ENCODE measurements around the gene GOSR2.
"Not testable (repeated sequence)": the region's sequence is repeated elsewhere in the genome, so short reads cannot be mapped to it uniquely, and the experiment has no call there.

Gene GOSR2

DNA sequence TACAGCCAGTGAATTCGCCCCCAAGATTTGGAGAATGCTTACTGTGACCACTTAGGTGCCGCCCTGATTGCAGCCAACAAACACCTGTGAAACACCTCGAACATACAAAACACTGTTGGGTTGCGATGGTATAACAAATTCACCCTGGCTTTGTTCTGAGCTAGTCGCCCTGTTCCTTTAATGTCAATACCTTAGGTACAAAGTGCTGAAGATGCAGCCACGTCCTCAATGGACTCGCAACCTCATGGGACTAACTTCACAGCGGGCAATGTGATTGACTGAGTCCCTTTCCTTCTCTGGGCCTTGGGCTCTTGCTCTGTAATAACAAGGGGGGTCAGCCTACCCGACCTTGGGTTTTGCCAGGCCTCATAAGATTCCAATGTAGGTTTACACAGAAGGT is 28.9 kb upstream of the GOSR2 start:
- no peak for DNase-seq (ENCODE audit: low spot score)

GRCh38 chr17:46894476-46895151 is 28.3 kb upstream of the GOSR2 start:
- no peak for DNase-seq (ENCODE audit: low spot score)

GRCh38 chr17:46895171-46895570 is 27.8 kb upstream of the GOSR2 start:
- no peak for DNase-seq (ENCODE audit: low spot score)

GRCh38 chr17:46896991-46897390 is 26.0 kb upstream of the GOSR2 start:
- no peak for DNase-seq (ENCODE audit: low spot score)

DNA sequence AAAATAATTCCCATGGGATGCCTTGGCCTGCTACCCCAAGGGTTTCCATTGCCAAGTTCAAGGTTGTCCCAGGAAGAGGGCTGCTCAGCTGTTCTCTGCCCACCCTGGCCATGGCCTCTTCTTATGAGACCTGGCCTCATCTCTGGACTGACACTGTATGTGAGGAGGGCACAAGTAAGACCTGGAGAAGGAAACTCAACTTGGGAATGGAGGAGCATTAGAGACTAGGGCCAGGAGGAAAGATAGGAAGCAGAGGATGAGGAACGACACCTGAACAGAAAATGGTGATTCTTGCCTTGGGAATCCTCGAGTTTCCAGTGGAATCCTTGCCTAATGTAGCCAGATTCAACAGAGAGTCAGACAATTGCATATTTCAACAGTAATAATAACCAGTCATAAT is 24.6 kb upstream of the GOSR2 start:
- no peak for DNase-seq (ENCODE audit: low spot score)

DNA sequence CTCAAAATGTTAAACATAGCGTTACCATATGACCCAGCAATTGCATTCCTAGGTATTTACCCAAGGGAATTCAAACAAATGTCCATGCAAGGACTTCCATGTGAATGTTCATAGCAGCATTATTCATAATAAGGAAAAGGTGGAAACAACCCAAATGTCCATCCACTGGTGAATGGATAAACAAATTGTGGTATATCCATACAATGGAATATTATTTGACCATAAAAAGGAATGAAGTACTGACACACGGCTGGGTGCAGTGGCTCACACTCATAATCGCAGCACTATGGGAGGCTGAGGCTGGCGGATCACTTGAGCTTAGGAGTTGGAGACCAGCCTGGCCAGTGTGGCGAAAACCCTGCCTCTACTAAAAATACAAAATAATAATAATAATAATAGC is 24.1 kb upstream of the GOSR2 start:
- no peak for DNase-seq (ENCODE audit: low spot score)

DNA sequence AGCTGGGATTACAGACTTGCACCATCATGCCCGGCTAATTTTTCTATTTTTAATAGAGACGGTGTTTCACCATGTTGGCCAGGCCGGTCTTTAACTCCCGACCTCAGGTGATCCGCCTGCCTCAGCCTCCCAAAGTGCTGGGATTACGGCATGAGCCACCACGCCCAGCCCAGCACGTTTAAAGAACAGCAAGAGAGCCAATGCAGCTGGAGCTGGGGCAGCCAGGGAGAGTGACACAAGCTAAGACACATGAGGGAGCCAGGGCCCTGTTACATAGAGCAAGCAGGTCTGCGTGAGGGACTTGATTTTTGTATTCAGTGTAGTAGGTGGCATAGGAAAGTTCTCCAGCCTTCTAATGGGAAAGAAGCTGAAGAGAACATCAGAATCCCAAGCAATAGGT is 21.7 kb upstream of the GOSR2 start:
- DNase-seq (ENCODE audit: low spot score): no peak

DNA sequence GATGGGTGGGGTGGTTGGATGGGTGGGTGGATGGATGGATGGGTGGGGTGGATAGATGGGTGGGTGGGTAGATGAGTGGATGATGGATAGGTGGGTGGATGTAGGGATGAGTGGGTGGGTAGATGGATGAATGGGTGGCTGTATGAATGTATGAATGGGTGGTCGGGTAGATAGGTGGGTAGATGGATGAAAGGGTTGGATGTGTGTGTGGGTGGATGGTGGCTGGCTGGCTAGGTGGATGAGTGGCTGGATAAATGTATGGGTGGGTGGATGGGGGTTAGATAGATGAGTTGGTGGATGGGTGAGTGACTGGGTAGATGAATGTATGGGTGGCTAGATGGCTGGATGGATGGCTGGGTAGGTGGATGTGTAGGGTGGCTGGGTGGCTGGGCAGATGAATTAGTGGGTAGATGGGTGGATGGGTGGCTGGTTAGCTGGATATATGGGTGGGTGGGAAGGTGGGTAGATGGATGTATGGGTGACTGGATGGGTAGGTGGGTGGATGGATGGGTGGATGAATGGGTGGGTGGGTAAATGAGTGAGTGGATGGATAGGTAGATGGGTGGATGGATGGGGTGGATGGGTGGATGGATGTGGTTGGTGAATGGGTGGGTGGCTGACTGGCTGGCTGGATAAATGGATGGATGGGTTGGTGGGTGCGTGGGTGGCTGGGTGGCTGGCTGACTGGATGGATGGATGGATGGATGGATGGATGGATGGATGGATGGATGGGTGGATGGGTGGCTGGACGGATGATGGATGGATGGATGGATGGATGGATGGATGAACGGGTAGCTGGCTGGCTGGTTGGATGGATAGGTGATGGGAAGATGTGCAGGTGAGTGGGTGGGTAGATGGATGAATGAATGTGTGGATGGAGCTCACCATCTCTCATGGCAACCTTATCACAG is 18.9 kb upstream of the GOSR2 start:
- DNase-seq (ENCODE audit: low spot score): no peak

DNA sequence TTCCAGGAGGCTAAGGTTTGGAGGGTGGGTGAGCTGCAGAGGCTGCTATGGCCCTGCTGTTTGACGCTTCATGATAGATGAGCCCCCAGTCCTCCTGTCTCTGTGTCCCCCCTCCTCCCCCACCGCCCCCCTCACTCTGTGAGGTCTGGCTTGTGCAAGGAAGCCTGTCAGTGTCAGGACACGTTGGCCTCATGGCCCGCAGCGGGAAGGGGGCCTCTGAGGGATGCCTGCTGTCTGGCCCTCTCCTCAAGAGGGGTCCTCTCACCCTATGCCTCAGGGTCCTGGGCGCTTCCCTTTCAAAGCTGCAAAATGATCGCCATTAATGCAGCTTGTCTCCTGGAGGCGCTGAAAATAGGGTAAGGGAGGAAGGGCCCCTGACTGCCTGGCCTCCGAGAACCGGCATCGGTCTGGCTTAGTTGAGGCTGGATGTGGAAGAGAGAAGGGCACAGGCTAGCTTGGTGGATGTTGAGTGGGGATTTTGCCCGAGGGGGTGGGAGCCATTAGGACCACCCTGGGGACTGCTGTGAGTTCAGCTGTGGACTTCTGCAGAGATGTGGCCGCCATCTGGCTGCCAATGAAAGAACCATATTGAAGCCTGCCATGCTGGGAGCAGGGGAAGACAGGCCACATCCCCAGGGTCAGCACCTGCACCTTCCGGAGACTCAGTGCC is 14.8 kb upstream of the GOSR2 start:
- DNase-seq (ENCODE audit: low spot score): no peak

- DNase-seq (ENCODE audit: low spot score): no peak
Observed at GRCh38 chr17:46910179-46910927, 12.6 kb upstream of the GOSR2 start.

- DNase-seq (ENCODE audit: low spot score): no peak
Observed at GRCh38 chr17:46911311-46911710, 11.6 kb upstream of the GOSR2 start.

- DNase-seq (ENCODE audit: low spot score): no peak
Observed at GRCh38 chr17:46915596-46915995, 7.4 kb upstream of the GOSR2 start.

GRCh38 chr17:46916211-46916610 is 6.7 kb upstream of the GOSR2 start:
- no peak for DNase-seq (ENCODE audit: low spot score)

- no peak for DNase-seq (ENCODE audit: low spot score)
Observed at GRCh38 chr17:46916623-46917022, 6.3 kb upstream of the GOSR2 start.

- DNase-seq (ENCODE audit: low spot score): no peak
Observed at GRCh38 chr17:46917041-46917440, 5.9 kb upstream of the GOSR2 start.

- DNase-seq (ENCODE audit: low spot score): no peak
Observed at GRCh38 chr17:46917516-46917915, 5.4 kb upstream of the GOSR2 start.

GRCh38 chr17:46921962-46922361 is 998 bp upstream of the GOSR2 start:
- not testable (repeated sequence) for DNase-seq (ENCODE audit: low spot score)

DNA sequence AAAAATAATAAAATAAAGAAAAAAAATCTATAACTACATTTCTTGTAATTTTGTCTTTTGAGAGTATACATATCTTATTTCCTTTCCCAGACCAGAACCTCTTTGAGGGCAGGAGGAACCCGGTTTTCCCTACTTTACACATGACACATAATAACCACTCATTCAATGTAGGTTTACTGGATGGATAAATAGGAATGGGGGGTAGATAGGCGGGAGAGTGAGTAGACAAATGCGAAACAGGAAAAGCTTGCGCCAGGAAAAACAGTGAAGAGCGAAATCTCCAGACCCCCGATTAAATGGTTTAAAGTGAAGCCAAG is 515 bp upstream of the GOSR2 start:
- DNase-seq (ENCODE audit: low spot score): no peak

- DNase-seq (ENCODE audit: low spot score): no peak
Observed at GRCh38 chr17:46925185-46925868, 2.4 kb downstream of the GOSR2 start.

GRCh38 chr17:46928467-46929261 is 5.7 kb downstream of the GOSR2 start:
- peak; percentile 65 for DNase-seq (ENCODE audit: low spot score)

DNA sequence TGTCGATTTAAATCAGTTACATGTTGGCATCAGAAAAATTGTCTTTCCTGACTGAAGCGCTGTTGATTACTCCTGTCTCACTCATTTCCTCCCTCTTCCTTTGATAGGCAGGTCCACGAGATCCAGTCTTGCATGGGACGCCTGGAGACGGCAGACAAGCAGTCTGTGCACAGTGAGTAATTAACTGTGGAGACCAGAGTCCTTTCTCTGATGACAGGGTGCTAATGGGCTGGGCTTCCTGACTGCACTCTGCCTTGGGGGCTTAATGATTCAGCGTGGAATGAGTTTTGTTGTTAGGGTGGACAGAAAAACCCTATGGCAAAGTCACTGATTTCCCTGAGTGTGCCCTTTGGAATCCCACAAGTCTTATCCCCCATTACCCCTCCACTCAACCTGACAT is 6.5 kb downstream of the GOSR2 start:
- peak; percentile 97 for DNase-seq (ENCODE audit: low spot score)

All from kidney capillary endothelial cell (primary cell).